Stomach (tissue), 9 donors: ENCODE results near the gene RPRD1B. TPM values are rescaled to one million over a fixed set of nuclear protein-coding genes. Genes with fewer than 3 reads are reported as not detected.
A peak's percentile ranks its signal among the peaks of the same experiment; 100 is the strongest.

Experiments
- DNase-seq, 2 donors: peaks; one replicate each; pipeline versions ENCODE4 v3.0.0 to v3.0.0-alpha.2; 2013 to 2019
- H3K27ac ChIP-seq, 5 donors: fragments of 200-600 bp in 4 of 5; sonication (generic) in 4 of 5; one replicate each; pipeline ENCODE4 v1.5.1; 2013 to 2019; ENCODE audit warnings: mild to moderate bottlenecking in 1 of 5, moderate library complexity in 1 of 5
- H3K27me3 ChIP-seq, 3 donors: fragments of 200-600 bp; sonication (generic); one replicate each; pipeline ENCODE4 v1.5.1; 2017 to 2019; ENCODE audit warnings: mixed run types in 1 of 3
- H3K36me3 ChIP-seq, 4 donors: fragments of 200-600 bp; sonication (generic); 1 replicate in 3 of 4; 2 replicates in 1 of 4; pipeline ENCODE4 v1.5.1; 2016 to 2019
- H3K4me1 ChIP-seq, 4 donors: fragments of 200-600 bp; sonication (generic); one replicate each; pipeline ENCODE4 v1.5.1; 2016 to 2019
- H3K4me3 ChIP-seq, 4 donors: fragments of 200-600 bp; sonication (generic) in 3 of 4; one replicate each; pipeline ENCODE4 v1.5.1; 2016 to 2019; ENCODE audit warnings: mild to moderate bottlenecking in 1 of 4
- H3K9me3 ChIP-seq, 4 donors: fragments of 200-600 bp; sonication (generic); one replicate each; pipeline ENCODE4 v1.5.1; 2016 to 2019
- EP300 ChIP-seq: sonication (generic); formaldehyde crosslinking; IDR thresholded peaks from one replicate; pipeline ENCODE4 v1.6.1; 2017; ENCODE audit warnings: antibody characterized with exemption
- POLR2A ChIP-seq, 4 donors: fragments of 450-650 bp; IDR thresholded peaks; one replicate each; pipeline ENCODE4 v1.6.1; 2016; ENCODE audit warnings: antibody characterized with exemption in 4 of 4, control low read depth in 2 of 4, mild to moderate bottlenecking in 1 of 4, moderate library complexity in 1 of 4
- POLR2AphosphoS5 ChIP-seq, 3 donors: sonication (generic); formaldehyde crosslinking; IDR thresholded peaks; one replicate each; pipeline ENCODE4 v1.6.1; 2016; ENCODE audit warnings: antibody characterized with exemption in 3 of 3
- WGBS, 5 donors: extraction: QIAGEN DNeasy Blood & Tissue Kit in 3 of 5; methylation state at CpG; one replicate each; pipeline versions ENCODE4 v1.1.5 to v1.1.7; 2013 to 2018; 5-methylcytosine and 5-hydroxymethylcytosine counted together
- intact Hi-C: fragments of 100-400 bp; cut with DNase I; formaldehyde crosslinking; loops from one replicate; pipeline ENCODE4 v1.15.1; 2023; ENCODE audit warnings: low total_unique reads
- polyA plus RNA-seq, 3 donors: library from polyadenylated mRNA; stranded (reverse); fragments of 200-250 nt; gene quantifications; one replicate each; pipeline ENCODE4 v1.2.3, GENCODE V29; 2013
- total RNA-seq, 5 donors: library from RNA; depleted of rRNA; stranded (reverse); fragments of >200 nt; gene quantifications; one replicate each; pipeline versions ENCODE4 v1.1.0 to v1.2.3, GENCODE V29; 2014 to 2016
- TF ChIP-seq, protein P1 (sequence below), 7 experiments: fragments of 450-650 bp in 4 of 7; fragments of 200-600 bp in 3 of 7; sonication (generic) in 3 of 7; IDR thresholded peaks; one replicate each; pipeline ENCODE4 v1.5.1; 2016 to 2019; ENCODE audit warnings: antibody characterized with exemption in 7 of 7, control low read depth in 2 of 7, mild to moderate bottlenecking in 1 of 7
- donor health status: healthy with polysubstance abuse.
- donor health status: Bipolar disorder and iron deficiency.
- donor health status: healthy.

Gene RPRD1B
- total and polyA plus RNA-seq, 8 donors: 8.0 to 60.0 (median 17.8) TPM

DNA sequence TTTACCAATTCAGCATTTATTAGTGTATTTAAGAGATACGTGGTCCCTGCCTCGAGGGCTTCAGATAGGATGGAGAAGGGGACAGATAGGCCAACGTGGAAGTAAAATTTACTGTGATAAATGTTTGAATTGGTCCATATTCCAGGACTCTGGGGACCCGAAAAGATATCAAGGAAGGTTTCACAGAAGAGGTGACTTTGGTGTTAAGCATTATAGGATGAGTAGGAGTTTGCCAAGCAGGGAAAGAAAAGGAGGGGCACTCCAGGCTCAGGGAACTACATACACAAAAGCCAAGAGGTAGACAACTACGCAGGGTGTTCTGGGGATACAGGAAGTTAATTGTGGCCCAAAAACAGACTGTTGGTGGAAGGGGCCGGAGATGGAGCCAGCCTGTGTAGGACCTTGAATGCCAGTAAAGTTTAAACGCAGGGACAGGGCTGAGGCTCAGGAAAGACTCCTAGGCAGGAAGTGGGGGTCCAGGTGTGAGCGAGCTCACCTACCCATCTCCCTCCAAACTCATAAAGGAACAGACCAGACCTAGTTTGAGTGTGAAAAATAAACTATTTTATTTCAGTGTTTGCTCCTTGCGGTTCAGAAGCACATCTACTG lies 94.5 kb downstream of the RPRD1B start:
- Histone ChIP-seq H3K4me3 (no peak overlapping the region), H3K4me1 (peaks cover 30 to 40% (median 31%) of the 10 kb centered on the region in 4 donors), H3K27ac (peak overlapping the region in 2 of 5 donors; percentile 87 to 88), H3K27me3 (no peaks in the 10 kb centered on the region), H3K9me3 (no peaks in the 10 kb centered on the region), H3K36me3 (peaks cover 0 to 38% (median 20%) of the 10 kb centered on the region in 4 donors)
- intact Hi-C loops: no loop called here
- WGBS, 5 donors: 85 to 92% (median 87%) methylated on average over 9 of the region's 9 CpGs
- no peak for DNase-seq
- TF ChIP-seq EP300: no peak
- TF ChIP-seq POLR2AphosphoS5 (IDR thresholded peaks at IDR 0.05): no peak
- no peak for TF ChIP-seq POLR2A (IDR thresholded peaks at IDR 0.05)
- TF ChIP-seq, protein P1, sequence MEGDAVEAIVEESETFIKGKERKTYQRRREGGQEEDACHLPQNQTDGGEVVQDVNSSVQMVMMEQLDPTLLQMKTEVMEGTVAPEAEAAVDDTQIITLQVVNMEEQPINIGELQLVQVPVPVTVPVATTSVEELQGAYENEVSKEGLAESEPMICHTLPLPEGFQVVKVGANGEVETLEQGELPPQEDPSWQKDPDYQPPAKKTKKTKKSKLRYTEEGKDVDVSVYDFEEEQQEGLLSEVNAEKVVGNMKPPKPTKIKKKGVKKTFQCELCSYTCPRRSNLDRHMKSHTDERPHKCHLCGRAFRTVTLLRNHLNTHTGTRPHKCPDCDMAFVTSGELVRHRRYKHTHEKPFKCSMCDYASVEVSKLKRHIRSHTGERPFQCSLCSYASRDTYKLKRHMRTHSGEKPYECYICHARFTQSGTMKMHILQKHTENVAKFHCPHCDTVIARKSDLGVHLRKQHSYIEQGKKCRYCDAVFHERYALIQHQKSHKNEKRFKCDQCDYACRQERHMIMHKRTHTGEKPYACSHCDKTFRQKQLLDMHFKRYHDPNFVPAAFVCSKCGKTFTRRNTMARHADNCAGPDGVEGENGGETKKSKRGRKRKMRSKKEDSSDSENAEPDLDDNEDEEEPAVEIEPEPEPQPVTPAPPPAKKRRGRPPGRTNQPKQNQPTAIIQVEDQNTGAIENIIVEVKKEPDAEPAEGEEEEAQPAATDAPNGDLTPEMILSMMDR (IDR thresholded peaks at IDR 0.05): no peak

DNA sequence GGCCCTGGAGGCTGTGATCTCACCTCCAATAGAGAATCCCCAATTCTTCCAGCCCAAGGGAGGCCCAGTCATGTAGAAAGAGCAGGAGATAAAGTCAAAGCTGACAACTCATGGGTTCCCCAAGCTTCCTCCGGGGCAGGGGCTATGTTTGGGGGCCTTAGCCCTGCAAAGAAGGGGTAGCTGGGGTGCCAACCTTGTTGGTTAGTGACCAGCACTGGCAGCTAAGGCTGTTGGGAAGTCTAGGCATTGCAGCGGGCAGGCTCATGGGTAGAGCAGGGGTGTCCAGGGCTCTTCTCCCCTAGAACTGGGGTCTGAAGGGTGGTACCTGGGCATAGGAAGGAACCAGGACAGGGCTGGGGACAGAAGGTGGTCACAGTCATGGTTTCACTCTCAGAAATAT lies 95.1 kb downstream of the RPRD1B start:
- no peaks in the 10 kb centered on the region for H3K27me3 ChIP-seq
- H3K4me1 ChIP-seq: peaks cover 27 to 37% (median 28%) of the 10 kb centered on the region in 4 donors
- WGBS, 5 donors: 90 to 100% (median 94%) methylated on average over 2 of the region's 2 CpGs
- no peak overlapping the region for H3K4me3 ChIP-seq
- H3K27ac ChIP-seq: peak overlapping the region in 2 of 5 donors; percentile 32 to 88
- intact Hi-C loops: no loop called here
- no peak for DNase-seq
- TF ChIP-seq POLR2A (IDR thresholded peaks at IDR 0.05): no peak
- no peaks in the 10 kb centered on the region for H3K9me3 ChIP-seq
- H3K36me3 ChIP-seq: peaks cover 0 to 44% (median 22%) of the 10 kb centered on the region in 4 donors

DNA sequence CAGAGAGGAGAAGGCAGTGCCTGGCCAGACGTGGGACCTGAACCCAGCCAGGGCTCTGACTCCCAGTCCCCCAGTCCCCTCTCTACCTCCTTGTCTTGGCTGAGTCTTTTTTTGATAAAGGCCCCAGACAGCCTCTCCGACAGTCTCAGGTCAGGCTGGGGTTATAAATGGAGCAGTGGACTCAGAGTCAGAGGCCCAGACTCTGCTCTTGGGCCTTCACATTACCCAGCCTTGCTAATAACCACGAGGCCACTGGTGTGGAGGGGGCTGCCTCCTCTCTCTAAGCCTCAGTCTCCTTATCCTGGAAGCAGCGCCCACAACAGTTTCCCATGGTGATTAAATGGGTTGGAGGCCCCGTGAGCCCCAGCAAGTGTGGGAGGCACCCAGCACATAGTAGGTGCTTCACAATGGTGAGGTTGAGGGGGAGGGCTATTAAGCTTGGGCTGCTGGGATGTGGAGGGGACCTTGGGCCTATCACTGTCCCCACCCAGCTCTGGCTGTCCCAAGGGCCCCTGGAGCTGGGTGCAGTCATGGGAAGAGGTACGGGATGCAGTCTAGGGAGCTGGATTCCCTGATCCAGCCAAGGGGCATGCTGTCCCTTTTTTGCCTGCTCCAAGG lies 95.8 kb downstream of the RPRD1B start:
- Histone ChIP-seq H3K27me3 (no peaks in the 10 kb centered on the region), H3K36me3 (peaks cover 0 to 46% (median 24%) of the 10 kb centered on the region in 4 donors), H3K9me3 (no peaks in the 10 kb centered on the region), H3K27ac (peak overlapping the region in 1 of 5 donors; percentile 88), H3K4me3 (no peak overlapping the region), H3K4me1 (peaks cover 27 to 41% (median 32%) of the 10 kb centered on the region in 4 donors)
- 87 to 90% (median 88%) methylated on average over 6 of the region's 6 CpGs for WGBS, 5 donors
- no peak for DNase-seq
- no peak for TF ChIP-seq POLR2A (IDR thresholded peaks at IDR 0.05)
- no peak for TF ChIP-seq EP300
- no peak for TF ChIP-seq POLR2AphosphoS5 (IDR thresholded peaks at IDR 0.05)
- TF ChIP-seq, protein P1 (IDR thresholded peaks at IDR 0.05): no peak
- intact Hi-C loops: no loop called here

DNA sequence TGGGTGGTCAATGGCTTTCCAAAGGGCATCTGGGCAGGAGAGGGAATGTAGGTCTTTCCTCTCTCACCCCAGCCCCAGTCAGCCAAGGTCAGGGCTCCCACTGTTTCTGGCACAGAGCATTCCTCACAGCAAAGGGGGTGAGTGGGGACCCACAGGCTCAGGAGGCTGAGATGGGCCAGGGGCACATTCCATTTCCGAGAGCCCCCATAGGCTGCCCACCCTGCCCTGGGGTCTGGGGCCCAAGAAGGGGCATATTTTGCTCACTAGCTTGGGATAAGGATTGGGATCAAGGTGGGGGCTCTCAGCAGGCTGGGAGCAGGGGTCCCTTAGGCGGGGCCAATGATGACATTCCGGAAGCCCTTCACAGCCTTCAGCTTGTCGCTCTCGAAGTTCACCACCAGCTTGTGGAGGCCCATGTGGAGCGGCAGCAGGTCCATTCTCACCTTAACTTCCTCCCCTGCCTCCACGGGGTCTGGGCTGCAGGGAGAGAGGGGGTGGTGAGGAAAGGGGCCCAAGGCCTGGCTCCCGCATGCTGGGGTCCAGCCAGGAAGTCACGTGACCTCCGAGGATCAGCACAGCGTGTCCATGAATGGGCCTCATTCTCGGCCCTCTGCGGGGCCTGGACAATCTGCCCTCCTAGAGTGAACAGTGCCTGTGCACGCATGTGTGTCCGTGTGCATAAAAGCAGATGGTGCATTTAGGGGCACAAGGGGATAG lies 96.5 kb downstream of the RPRD1B start:
- H3K36me3 ChIP-seq: peaks cover 0 to 47% (median 24%) of the 10 kb centered on the region in 4 donors
- no peaks in the 10 kb centered on the region for H3K9me3 ChIP-seq
- TF ChIP-seq POLR2A (IDR thresholded peaks at IDR 0.05): no peak
- TF ChIP-seq, protein P1 (IDR thresholded peaks at IDR 0.05): no peak
- no peak for TF ChIP-seq POLR2AphosphoS5 (IDR thresholded peaks at IDR 0.05)
- TF ChIP-seq EP300: no peak
- H3K27ac ChIP-seq: no peak overlapping the region
- H3K4me1 ChIP-seq: peaks cover 22 to 42% (median 34%) of the 10 kb centered on the region in 4 donors
- DNase-seq: no peak
- 84 to 93% (median 91%) methylated on average over 13 to 15 of the region's 15 CpGs for WGBS, 5 donors
- no peak overlapping the region for H3K4me3 ChIP-seq
- intact Hi-C loops: no loop called here
- no peaks in the 10 kb centered on the region for H3K27me3 ChIP-seq
